ENCODE data around the gene FOXF2. TPM values are rescaled to one million over a fixed set of nuclear protein-coding genes. Genes with fewer than 3 reads are reported as not detected.

FOXF2 gene
- total RNA-seq, 2 experiments from 2014 or later = not detected

GRCh38 chr6:1435806-1436205 is 46.4 kb downstream of the FOXF2 start:
- ChIA-PET POLR2A (no interaction called here), CTCF (interaction anchor here (1.0 to 1.8 kb wide), 3 partner anchors 11 to 48 kb away, joined by 3 to 5 read pairs (median 5); no protein-coding TSS in a partner anchor)

- ChIA-PET CTCF (interaction anchor here (0.6 to 1.8 kb wide), 7 partner anchors 9 to 691 kb away, joined by 3 to 5 read pairs (median 3); no protein-coding TSS in a partner anchor), POLR2A (no interaction called here)
Observed at GRCh38 chr6:1436334-1437306, 47.2 kb downstream of the FOXF2 start.

GRCh38 chr6:1437553-1438406 is 48.4 kb downstream of the FOXF2 start:
- ChIA-PET CTCF (interaction anchor here (1.8 kb wide), 1 partner anchor 50 kb away, joined by 5 read pairs; no protein-coding TSS in a partner anchor), POLR2A (no interaction called here)

- POLR2A ChIA-PET = no interaction called here
- CTCF ChIA-PET = no interaction called here
Observed at GRCh38 chr6:1438471-1438881, 49.1 kb downstream of the FOXF2 start.

- CTCF ChIA-PET = no interaction called here
Observed at GRCh38 chr6:1439349-1439748, 50.0 kb downstream of the FOXF2 start.

GRCh38 chr6:1442929-1443328 is 53.6 kb downstream of the FOXF2 start:
- POLR2A ChIA-PET = no interaction called here
- CTCF ChIA-PET = no interaction called here

More at GRCh38 chr6:1439349-1439748, 50.0 kb downstream of the FOXF2 start:
- POLR2A ChIA-PET = no interaction called here

Other genes starting within 250 kb of the FOXF2 start
- not detected for gene FOXQ1, start 77.5 kb upstream of the FOXF2 start, total RNA-seq
- under 1 TPM; 0.08 to 0.13 TPM for gene FOXC1, start 220.3 kb downstream of the FOXF2 start, total RNA-seq